Epithelial cell of esophagus (primary cell): Measurements from ENCODE around the gene METTL1.

Experiments
- DNase-seq: peaks from one replicate; pipeline ENCODE4 v3.0.0; 2010; ENCODE audit warnings: low read depth
- H3K4me3 ChIP-seq: 2 replicates; pipeline ENCODE4 v1.5.1; 2011; ENCODE audit warnings: mild to moderate bottlenecking, low read length, control low read depth
- CTCF ChIP-seq: IDR thresholded peaks from 2 replicates; pipeline ENCODE4 v1.5.1; 2011; ENCODE audit warnings: low read depth, mild to moderate bottlenecking, low read length, control low read depth, inconsistent platforms; ENCODE audit not compliant: insufficient read depth; ENCODE audit errors: missing control alignments

METTL1 gene

GRCh38 chr12:57767305-57767698, 4.6 kb downstream of the METTL1 start:
- no peak for DNase-seq
- H3K4me3 ChIP-seq = no peak overlapping the region

GRCh38 chr12:57766464-57767304, 5.2 kb downstream of the METTL1 start, which contains the start of gene CYP27B1:
TSS of gene CYP27B1 (minus strand) at chr12:57767078. CDS start at chr12:57767041, 37 bp downstream.
- no peak for TF ChIP-seq CTCF
- peak; percentile 78 for DNase-seq
- peak within 1 kb of the TSS; percentile 53 for H3K4me3 ChIP-seq

More at GRCh38 chr12:57767305-57767698, 4.6 kb downstream of the METTL1 start:
- TF ChIP-seq CTCF = no peak

- DNase-seq = peak; percentile 24
- H3K4me3 ChIP-seq = peak overlapping the region; percentile 53
- no peak for TF ChIP-seq CTCF
Measured at GRCh38 chr12:57765698-57766463, 6.0 kb downstream of the METTL1 start.

DNA sequence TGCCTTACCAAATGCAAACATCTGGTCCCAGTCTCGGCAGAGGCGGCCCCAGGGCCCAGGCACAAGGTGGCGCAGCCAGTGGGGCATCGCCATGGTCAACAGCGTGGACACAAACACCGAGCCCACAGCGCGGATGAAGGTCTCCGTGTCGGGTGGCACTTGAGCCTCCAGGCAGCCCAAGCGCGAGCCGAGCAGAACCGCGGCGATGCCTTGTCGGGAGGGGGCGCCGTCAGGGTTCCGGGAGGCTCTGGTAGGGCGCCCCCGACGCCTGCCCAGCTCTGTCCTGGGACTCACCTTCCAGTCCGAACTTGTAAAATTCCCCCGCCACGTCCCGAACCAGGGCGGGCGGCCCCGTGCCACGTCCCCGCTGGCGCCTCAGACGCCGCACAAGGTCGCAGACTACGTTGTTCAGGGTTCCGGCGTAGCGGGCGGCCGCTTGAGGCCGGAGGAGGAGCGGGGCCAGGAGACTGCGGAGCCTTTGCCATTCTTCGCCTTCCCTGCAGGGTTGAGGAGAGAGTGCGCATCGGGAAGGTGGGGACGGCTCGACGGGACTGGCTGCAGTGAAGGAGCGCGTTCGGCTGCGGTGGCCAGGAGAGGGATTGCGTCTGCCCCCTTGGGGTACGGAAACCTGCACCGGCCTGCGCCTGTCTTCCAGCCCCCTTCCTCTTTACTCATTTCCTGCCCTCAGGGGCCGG, 6.8 kb downstream of the METTL1 start:
- H3K4me3 ChIP-seq = peak overlapping the region; percentile 53
- peak; percentile 31 for TF ChIP-seq CTCF
- peak; percentile 86 for DNase-seq

GRCh38 chr12:57764662-57765002, 7.3 kb downstream of the METTL1 start:
- no peak for DNase-seq
- no peak for TF ChIP-seq CTCF
- H3K4me3 ChIP-seq = peak overlapping the region; percentile 53

GRCh38 chr12:57763881-57764661, 7.8 kb downstream of the METTL1 start:
- no peak for TF ChIP-seq CTCF
- DNase-seq = no peak
- no peak overlapping the region for H3K4me3 ChIP-seq
